SK-N-SH (cell line): ENCODE measurements around the gene UNK. TPM values are rescaled to one million over a fixed set of nuclear protein-coding genes. Genes with fewer than 3 reads are reported as not detected.

Experiments
- CTCF ChIA-PET: fragments of 300-600, 350-600 bp; formaldehyde crosslinking; extraction: SDS; loops from one replicate; lab custom pipeline; 2021; lab: Yijun Ruan, JAX
- POLR2A ChIA-PET: fragments of 350-600 bp; sonication (Branson Sonifier 250); formaldehyde crosslinking; extraction: SDS; loops from one replicate; lab custom pipeline; 2020; ENCODE audit warnings: antibody characterized with exemption, inconsistent platforms; lab: Yijun Ruan, JAX
- DNase-seq: peaks from one replicate; pipeline ENCODE4 v3.0.0; 2012
- H2AFZ ChIP-seq: fragments of 200-600 bp; sonication (generic); 2 replicates; pipeline ENCODE4 v1.8.1; 2016; ENCODE audit warnings: antibody characterized with exemption, mild to moderate bottlenecking, low read depth
- H3F3A ChIP-seq: fragments of 200-600 bp; sonication (generic); replicated peaks from 2 replicates; pipeline ENCODE3; 2016; ENCODE audit warnings: antibody characterized with exemption, mild to moderate bottlenecking; ENCODE audit not compliant: insufficient read depth
- H3K27ac ChIP-seq, 2 experiments: fragments of 200-500 bp in 1 of 2; fragments of 200-600 bp in 1 of 2; sonication (Bioruptor generic) in 1 of 2; sonication (generic), shearing (Covaris generic) in 1 of 2; 2 replicates each; pipeline versions ENCODE4 v1.5.1 to v1.6.1; 2014 to 2016; ENCODE audit warnings: low read depth in 2 of 2, inconsistent platforms in 1 of 2, low read length in 1 of 2, mild to moderate bottlenecking in 1 of 2, mixed read lengths in 1 of 2
- H3K27me3 ChIP-seq: fragments of 200-600 bp; sonication (generic), shearing (Covaris generic); 2 replicates; pipeline ENCODE4 v1.6.1; 2016; ENCODE audit warnings: mixed run types; ENCODE audit not compliant: insufficient read depth
- H3K36me3 ChIP-seq, 2 experiments: fragments of 200-500 bp in 1 of 2; fragments of 200-600 bp in 1 of 2; sonication (Bioruptor generic) in 1 of 2; sonication (generic) in 1 of 2; replicated peaks in 1 of 2; 2 replicates each; pipeline versions ENCODE3 to v1.5.1; 2014 to 2016; ENCODE audit warnings: low read length in 1 of 2, mild to moderate bottlenecking in 1 of 2; ENCODE audit not compliant: insufficient read depth in 2 of 2, control insufficient read depth in 1 of 2
- H3K4me1 ChIP-seq, 2 experiments: fragments of 200-500 bp in 1 of 2; fragments of 200-600 bp in 1 of 2; sonication (Bioruptor generic) in 1 of 2; sonication (generic), shearing (Covaris generic) in 1 of 2; 2 replicates each; pipeline versions ENCODE4 v1.5.1 to v1.6.1; 2014 to 2016; ENCODE audit warnings: low read depth in 1 of 2, low read length in 1 of 2, mixed run types in 1 of 2; ENCODE audit not compliant: insufficient read depth in 2 of 2, control insufficient read depth in 1 of 2
- H3K4me2 ChIP-seq: fragments of 200-600 bp; sonication (generic), shearing (Covaris generic); 2 replicates; pipeline ENCODE4 v1.6.1; 2017; ENCODE audit warnings: mixed run types
- H3K4me3 ChIP-seq, 2 experiments: fragments of 200-500 bp in 1 of 2; fragments of 200-600 bp in 1 of 2; sonication (Bioruptor generic) in 1 of 2; sonication (generic), shearing (Covaris generic) in 1 of 2; 2 replicates each; pipeline versions ENCODE4 v1.5.1 to v1.8.1; 2014 to 2016; ENCODE audit warnings: low read depth in 2 of 2, inconsistent platforms in 1 of 2, low read length in 1 of 2, mild to moderate bottlenecking in 1 of 2, mixed read lengths in 1 of 2, moderate library complexity in 1 of 2
- H3K79me2 ChIP-seq: fragments of 200-600 bp; sonication (generic); 2 replicates; pipeline ENCODE4 v1.8.1; 2017; ENCODE audit warnings: mild to moderate bottlenecking; ENCODE audit not compliant: insufficient read depth
- H3K9ac ChIP-seq: fragments of 200-600 bp; sonication (generic); 2 replicates; pipeline ENCODE4 v1.6.1; 2017; ENCODE audit warnings: mixed run types
- H3K9me2 ChIP-seq: fragments of 200-600 bp; sonication (generic); 2 replicates; pipeline ENCODE4 v1.6.1; 2017; ENCODE audit warnings: mixed run types
- H3K9me3 ChIP-seq: fragments of 200-600 bp; sonication (generic); 2 replicates; pipeline ENCODE4 v1.6.1; 2017; ENCODE audit warnings: mixed run types, mild to moderate bottlenecking, moderate library complexity
- H4K20me1 ChIP-seq: fragments of 200-600 bp; sonication (generic); 2 replicates; pipeline ENCODE4 v1.6.1; 2017; ENCODE audit warnings: mild to moderate bottlenecking, mixed run types; ENCODE audit not compliant: insufficient read depth
- ELF1 ChIP-seq: IDR thresholded peaks from 2 replicates; pipeline ENCODE4 v1.4.0; 2012
- FOSL2 ChIP-seq: IDR thresholded peaks from 2 replicates; pipeline ENCODE4 v1.4.0; 2012; ENCODE audit warnings: low read depth, mild to moderate bottlenecking, moderate library complexity, borderline replicate concordance
- FOXJ3 ChIP-seq: sonication (generic); formaldehyde crosslinking; IDR thresholded peaks from 2 replicates; pipeline ENCODE4 v1.5.1; 2020; ENCODE audit warnings: mild to moderate bottlenecking, missing genetic modification reagents
- FOXM1 ChIP-seq: IDR thresholded peaks from 2 replicates; pipeline ENCODE4 v1.4.0; 2012; ENCODE audit warnings: low read depth, mild to moderate bottlenecking
- GABPA ChIP-seq: IDR thresholded peaks from 2 replicates; pipeline ENCODE4 v1.4.0; 2012; ENCODE audit warnings: low read depth, mild to moderate bottlenecking
- IRF3 ChIP-seq: fragments of 150-350 bp; IDR thresholded peaks from 2 replicates; pipeline ENCODE4 v1.6.1; 2016; ENCODE audit warnings: mild to moderate bottlenecking, low read depth, low read length
- JUND ChIP-seq: IDR thresholded peaks from 2 replicates; pipeline ENCODE4 v1.4.0; 2012
- MXI1 ChIP-seq: IDR thresholded peaks from 2 replicates; pipeline ENCODE4 v1.6.1; 2012; ENCODE audit warnings: mild to moderate bottlenecking, low read depth, low read length, improper control_type of control experiment
- NFIC ChIP-seq: IDR thresholded peaks from 2 replicates; pipeline ENCODE4 v1.4.0; 2012; ENCODE audit warnings: borderline replicate concordance
- NRF1 ChIP-seq: IDR thresholded peaks from 2 replicates; pipeline ENCODE4 v1.6.1; 2012; ENCODE audit warnings: low read depth, mild to moderate bottlenecking, low read length
- RAD21 ChIP-seq: IDR thresholded peaks from 2 replicates; pipeline ENCODE4 v1.6.1; 2012; ENCODE audit warnings: mild to moderate bottlenecking, low read length
- RCOR1 ChIP-seq: fragments of 150-350 bp; IDR thresholded peaks from 2 replicates; pipeline ENCODE4 v1.6.1; 2017; ENCODE audit warnings: antibody characterized with exemption, low read length
- YY1 ChIP-seq: IDR thresholded peaks from 2 replicates; pipeline ENCODE4 v1.4.0; 2012; ENCODE audit warnings: low read depth, mild to moderate bottlenecking
- ZBTB33 ChIP-seq: IDR thresholded peaks from 2 replicates; pipeline ENCODE4 v1.4.0; 2012; ENCODE audit warnings: low read depth, borderline replicate concordance
- WGBS: methylation state at CpG from one replicate; pipeline ENCODE4 v1.1.6; 2017; ENCODE audit warnings: low lambda C conversion rate; 5-methylcytosine and 5-hydroxymethylcytosine counted together
- polyA plus RNA-seq, 3 experiments: library from polyadenylated mRNA; depleted of rRNA; stranded (reverse); fragments of >200 nt; gene quantifications; 2 replicates each; pipeline ENCODE4 v1.2.3, GENCODE V29; 2012
- TF ChIP-seq, protein P1 (sequence below): IDR thresholded peaks from 2 replicates; pipeline ENCODE4; 2012
- TF ChIP-seq, protein P2 (sequence below): IDR thresholded peaks from 2 replicates; pipeline ENCODE4 v1.6.1; 2012; ENCODE audit warnings: mild to moderate bottlenecking, low read depth, low read length, moderate library complexity

The UNK gene
- polyA plus RNA-seq, 1 of the 3 experiments (the other 2 are of a cell fraction), result 24.8 TPM

DNA sequence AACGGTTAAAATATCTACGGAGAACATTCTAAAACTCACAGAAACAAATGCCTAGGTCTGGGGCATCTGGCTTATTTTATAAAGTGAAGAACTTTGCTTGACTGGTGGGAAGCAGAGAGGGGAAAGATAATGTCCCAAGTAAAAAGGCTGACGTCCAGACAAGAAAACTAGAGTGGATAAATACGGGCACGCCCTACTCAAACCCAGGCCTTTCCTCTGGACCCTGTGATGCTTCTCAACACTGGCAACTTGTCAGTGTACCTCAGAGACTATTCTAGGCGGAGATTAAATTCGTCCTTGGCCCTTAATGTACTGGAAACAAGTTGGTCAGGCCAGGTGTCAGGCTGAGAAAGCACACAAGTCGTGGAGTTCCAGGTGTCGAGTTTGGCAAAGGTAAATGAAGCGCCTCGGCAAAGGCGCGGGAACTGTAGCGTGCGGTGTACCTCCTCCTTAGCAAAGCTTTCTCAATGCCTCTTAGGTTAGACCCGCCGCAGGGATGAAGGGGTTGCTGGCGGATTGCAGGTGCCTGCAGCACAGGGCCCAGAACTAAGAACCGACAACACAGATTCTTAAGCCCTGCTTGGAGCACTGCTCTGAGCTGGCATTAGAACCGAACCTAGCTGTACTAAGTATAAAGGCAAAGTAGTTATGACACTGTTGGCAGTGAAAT, 668 bp upstream of the UNK start:
- Histone ChIP-seq H3K4me1 (peaks cover 16 to 20% of the 10 kb centered on the region in 2 experiments), H3K9me2 (no peaks in the 10 kb centered on the region), H3F3A (peaks cover 37% of the 10 kb centered on the region), H2AFZ (peak overlapping the region; percentile 90), H3K9ac (peak overlapping the region; percentile 94), H3K27me3 (no peaks in the 10 kb centered on the region), H3K27ac (peak overlapping the region; percentile 91 to 98), H3K36me3 (peaks cover 0 to 6% of the 10 kb centered on the region in 2 experiments), H3K9me3 (no peaks in the 10 kb centered on the region), H3K4me2 (peak overlapping the region; percentile 88), H3K4me3 (peak overlapping the region; percentile 65 to 72), H3K79me2 (peaks cover 44% of the 10 kb centered on the region), H4K20me1 (peaks cover 6% of the 10 kb centered on the region)
- ChIA-PET POLR2A (interaction anchor here (0.8 to 4.0 kb wide), 12 partner anchors 9 to 72 kb away, joined by 3 to 47 read pairs (median 4); partner anchors contain the start of genes GALK1 and WBP2), CTCF (interaction anchor here (0.6 to 10.3 kb wide), 40 partner anchors 8 to 230 kb away, joined by 3 to 121 read pairs (median 7); partner anchors contain the start of genes GALK1, MRPL38, RECQL5 and SAP30BP)
- 69% methylated on average over 20 of the region's 20 CpGs for WGBS
- TF ChIP-seq JUND, result no peak
- TF ChIP-seq NRF1, result no peak
- DNase-seq, result no peak

DNA sequence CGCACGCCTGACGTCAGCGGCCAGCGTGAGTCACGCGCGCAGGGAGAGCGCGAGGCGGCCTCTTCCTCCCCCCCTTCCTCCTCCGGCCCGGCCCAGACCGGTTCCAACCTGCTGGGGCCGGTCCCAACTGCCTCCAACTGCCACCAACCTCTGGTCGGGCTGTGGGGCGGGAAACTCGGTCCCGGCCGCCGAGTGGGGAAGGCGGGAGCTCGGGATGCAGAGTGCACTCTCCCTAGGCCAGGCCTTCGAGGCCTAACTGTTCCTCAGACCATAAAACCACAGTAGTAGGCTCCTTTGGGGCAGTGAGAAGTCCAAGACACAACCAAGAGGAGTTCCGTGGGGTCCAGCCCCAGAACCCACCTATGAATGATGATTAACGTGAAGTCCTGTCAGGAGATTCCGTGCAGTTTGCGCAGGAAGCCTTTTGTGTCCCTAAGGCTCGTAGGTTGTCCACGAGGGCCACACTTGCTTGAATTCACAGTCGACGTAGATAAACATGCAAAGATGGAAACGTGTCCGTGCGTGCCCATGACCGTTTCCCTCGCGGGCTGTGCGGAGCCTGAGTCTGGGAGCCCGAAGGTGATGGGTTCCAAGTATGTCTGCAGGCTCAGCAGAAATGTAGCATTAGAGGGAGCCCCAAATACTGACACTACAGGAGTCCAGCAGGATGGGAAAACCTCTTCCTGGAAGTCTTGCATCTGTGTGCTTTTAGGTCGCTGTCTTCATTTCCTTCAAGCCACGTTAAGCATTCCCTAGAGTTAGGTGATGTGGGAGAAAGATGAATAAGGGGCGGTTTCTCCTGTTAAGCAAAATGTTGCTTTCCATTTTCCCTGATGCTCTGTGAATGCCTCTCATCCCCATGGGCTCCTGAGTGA, 647 bp downstream of the UNK start:
- DNase-seq, result peak; percentile 94
- 10% methylated on average over 35 of the region's 43 CpGs for WGBS
- Histone ChIP-seq H4K20me1 (no peaks in the 10 kb centered on the region), H3K4me1 (peaks cover 16 to 18% of the 10 kb centered on the region in 2 experiments), H3F3A (peaks cover 32% of the 10 kb centered on the region), H3K4me2 (peak overlapping the region; percentile 88), H3K9me3 (no peaks in the 10 kb centered on the region), H3K9me2 (no peaks in the 10 kb centered on the region), H3K36me3 (peaks cover 0 to 4% of the 10 kb centered on the region in 2 experiments), H3K79me2 (peaks cover 52% of the 10 kb centered on the region), H3K4me3 (peak overlapping the region; percentile 65 to 72), H3K9ac (peak overlapping the region; percentile 94), H3K27ac (peak overlapping the region; percentile 98), H3K27me3 (no peaks in the 10 kb centered on the region), H2AFZ (peak overlapping the region; percentile 76)
- ChIA-PET CTCF (interaction anchor here (1.3 to 10.3 kb wide), 11 partner anchors 11 to 76 kb away, joined by 3 to 121 read pairs (median 16); partner anchors contain the start of genes GALK1, UNC13D and WBP2), POLR2A (interaction anchor here (0.5 to 4.0 kb wide), 19 partner anchors 8 to 108 kb away, joined by 3 to 47 read pairs (median 5); partner anchors contain the start of genes GALK1, UNC13D and WBP2)
- TF ChIP-seq, protein P1, sequence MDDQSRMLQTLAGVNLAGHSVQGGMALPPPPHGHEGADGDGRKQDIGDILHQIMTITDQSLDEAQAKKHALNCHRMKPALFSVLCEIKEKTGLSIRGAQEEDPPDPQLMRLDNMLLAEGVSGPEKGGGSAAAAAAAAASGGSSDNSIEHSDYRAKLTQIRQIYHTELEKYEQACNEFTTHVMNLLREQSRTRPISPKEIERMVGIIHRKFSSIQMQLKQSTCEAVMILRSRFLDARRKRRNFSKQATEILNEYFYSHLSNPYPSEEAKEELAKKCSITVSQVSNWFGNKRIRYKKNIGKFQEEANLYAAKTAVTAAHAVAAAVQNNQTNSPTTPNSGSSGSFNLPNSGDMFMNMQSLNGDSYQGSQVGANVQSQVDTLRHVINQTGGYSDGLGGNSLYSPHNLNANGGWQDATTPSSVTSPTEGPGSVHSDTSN, result no peak; the same call in 1 of the 2 replicates
- TF ChIP-seq JUND, result peak; percentile 67; the same call in 1 of the 2 replicates
- peak; percentile 29; the same call in 1 of the 2 replicates for TF ChIP-seq NFIC
- TF ChIP-seq IRF3, result no peak
- TF ChIP-seq MXI1, result peak; percentile 31
- TF ChIP-seq FOSL2, result peak; percentile 84
- no peak; the same call in 1 of the 2 replicates for TF ChIP-seq FOXJ3 (CRISPR knock-in tag)
- peak; percentile 20; the same call in 1 of the 2 replicates for TF ChIP-seq RCOR1
- TF ChIP-seq ELF1, result no peak; the same call in 1 of the 2 replicates
- TF ChIP-seq ZBTB33, result no peak
- TF ChIP-seq FOXM1, result peak; percentile 82; the same call in 1 of the 2 replicates
- TF ChIP-seq, protein P2, sequence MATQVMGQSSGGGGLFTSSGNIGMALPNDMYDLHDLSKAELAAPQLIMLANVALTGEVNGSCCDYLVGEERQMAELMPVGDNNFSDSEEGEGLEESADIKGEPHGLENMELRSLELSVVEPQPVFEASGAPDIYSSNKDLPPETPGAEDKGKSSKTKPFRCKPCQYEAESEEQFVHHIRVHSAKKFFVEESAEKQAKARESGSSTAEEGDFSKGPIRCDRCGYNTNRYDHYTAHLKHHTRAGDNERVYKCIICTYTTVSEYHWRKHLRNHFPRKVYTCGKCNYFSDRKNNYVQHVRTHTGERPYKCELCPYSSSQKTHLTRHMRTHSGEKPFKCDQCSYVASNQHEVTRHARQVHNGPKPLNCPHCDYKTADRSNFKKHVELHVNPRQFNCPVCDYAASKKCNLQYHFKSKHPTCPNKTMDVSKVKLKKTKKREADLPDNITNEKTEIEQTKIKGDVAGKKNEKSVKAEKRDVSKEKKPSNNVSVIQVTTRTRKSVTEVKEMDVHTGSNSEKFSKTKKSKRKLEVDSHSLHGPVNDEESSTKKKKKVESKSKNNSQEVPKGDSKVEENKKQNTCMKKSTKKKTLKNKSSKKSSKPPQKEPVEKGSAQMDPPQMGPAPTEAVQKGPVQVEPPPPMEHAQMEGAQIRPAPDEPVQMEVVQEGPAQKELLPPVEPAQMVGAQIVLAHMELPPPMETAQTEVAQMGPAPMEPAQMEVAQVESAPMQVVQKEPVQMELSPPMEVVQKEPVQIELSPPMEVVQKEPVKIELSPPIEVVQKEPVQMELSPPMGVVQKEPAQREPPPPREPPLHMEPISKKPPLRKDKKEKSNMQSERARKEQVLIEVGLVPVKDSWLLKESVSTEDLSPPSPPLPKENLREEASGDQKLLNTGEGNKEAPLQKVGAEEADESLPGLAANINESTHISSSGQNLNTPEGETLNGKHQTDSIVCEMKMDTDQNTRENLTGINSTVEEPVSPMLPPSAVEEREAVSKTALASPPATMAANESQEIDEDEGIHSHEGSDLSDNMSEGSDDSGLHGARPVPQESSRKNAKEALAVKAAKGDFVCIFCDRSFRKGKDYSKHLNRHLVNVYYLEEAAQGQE, result peak; percentile 85
- peak; percentile 50 for TF ChIP-seq YY1
- no peak for TF ChIP-seq RAD21
- TF ChIP-seq GABPA, result no peak; the same call in 1 of the 2 replicates
